HepG2 (cell line): ENCODE measurements around the gene IGFL2.

ENCODE experiments used
- PPARG ChIP-seq: conservative IDR thresholded peaks from 2 replicates; pipeline ENCODE4 v1.6.1; 2016; ENCODE audit warnings: missing biosample characterization, missing genetic modification reagents
- ZNF101 ChIP-seq: sonication (generic); formaldehyde crosslinking; IDR thresholded peaks from 2 replicates; pipeline ENCODE4 v1.4.0; 2020; ENCODE audit warnings: mild to moderate bottlenecking, low read depth, missing genetic modification reagents, borderline replicate concordance
- TF ChIP-seq, protein P1 (sequence below): sonication (generic); formaldehyde crosslinking; IDR thresholded peaks from 2 replicates; pipeline ENCODE4 v1.5.0; 2020; ENCODE audit warnings: mild to moderate bottlenecking, missing genetic modification reagents, moderate library complexity

DNA sequence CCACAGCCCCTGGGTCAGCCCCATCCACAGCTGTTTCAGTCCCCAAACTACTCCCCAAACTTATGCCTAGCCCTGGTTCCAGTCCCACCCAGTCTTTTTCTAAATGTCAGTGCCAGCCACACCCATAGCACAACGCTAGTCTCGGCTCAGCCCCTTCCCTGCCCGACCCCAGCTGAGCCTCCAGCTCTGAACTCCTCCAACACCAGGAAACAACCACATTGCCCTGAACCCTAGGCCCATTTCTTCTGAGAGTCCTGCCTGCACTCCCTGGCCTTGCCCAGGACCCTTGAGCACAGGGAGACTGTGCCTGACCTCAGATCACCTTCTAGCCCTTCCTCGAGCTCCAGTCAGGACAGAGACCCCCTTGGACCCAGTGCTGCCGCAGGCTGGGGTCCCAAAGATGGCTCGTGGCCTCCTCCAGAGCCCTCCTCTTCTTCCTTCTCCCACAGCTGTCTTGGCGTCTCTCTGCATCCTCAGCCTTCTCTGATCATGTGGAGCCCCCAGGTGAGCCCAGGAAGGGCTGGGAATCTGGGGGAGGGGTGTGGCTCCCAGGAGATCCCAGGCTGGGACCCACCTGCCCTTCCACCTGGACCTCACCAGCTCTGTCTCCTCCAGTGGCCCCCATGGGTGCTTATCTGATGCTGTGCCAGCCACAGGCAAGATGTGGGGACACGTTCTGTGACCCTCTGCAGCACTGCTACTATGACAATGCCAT lies 48.5 kb downstream of the IGFL2 start:
- TF ChIP-seq, protein P1, sequence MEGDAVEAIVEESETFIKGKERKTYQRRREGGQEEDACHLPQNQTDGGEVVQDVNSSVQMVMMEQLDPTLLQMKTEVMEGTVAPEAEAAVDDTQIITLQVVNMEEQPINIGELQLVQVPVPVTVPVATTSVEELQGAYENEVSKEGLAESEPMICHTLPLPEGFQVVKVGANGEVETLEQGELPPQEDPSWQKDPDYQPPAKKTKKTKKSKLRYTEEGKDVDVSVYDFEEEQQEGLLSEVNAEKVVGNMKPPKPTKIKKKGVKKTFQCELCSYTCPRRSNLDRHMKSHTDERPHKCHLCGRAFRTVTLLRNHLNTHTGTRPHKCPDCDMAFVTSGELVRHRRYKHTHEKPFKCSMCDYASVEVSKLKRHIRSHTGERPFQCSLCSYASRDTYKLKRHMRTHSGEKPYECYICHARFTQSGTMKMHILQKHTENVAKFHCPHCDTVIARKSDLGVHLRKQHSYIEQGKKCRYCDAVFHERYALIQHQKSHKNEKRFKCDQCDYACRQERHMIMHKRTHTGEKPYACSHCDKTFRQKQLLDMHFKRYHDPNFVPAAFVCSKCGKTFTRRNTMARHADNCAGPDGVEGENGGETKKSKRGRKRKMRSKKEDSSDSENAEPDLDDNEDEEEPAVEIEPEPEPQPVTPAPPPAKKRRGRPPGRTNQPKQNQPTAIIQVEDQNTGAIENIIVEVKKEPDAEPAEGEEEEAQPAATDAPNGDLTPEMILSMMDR (CRISPR knock-in tag), result no peak
- TF ChIP-seq PPARG (CRISPR knock-in tag) (no peak), ZNF101 (CRISPR knock-in tag) (no peak)
